ENCODE measurements around the gene SNX4.

SNX4 gene

DNA sequence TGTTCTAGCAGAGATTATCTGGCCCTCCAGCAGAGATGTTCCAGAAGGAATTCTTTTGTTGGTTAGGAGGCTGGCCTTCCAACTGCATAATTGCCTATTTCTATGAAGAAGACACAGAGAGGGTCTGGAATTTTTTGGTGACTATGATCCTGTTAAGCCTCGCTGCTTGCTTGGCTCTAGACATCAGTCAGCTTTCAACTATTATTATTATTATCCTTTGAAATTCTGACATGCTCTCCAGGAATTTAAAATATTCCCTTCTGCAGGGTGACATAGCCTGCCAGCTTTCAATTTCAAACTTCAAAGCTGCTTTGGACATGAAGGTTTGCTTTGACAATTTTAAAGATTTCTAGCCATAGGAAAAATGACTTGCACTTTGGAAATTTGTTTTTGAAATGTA lies 118.6 kb downstream of the SNX4 start:
- no peak for DNase-seq

DNA sequence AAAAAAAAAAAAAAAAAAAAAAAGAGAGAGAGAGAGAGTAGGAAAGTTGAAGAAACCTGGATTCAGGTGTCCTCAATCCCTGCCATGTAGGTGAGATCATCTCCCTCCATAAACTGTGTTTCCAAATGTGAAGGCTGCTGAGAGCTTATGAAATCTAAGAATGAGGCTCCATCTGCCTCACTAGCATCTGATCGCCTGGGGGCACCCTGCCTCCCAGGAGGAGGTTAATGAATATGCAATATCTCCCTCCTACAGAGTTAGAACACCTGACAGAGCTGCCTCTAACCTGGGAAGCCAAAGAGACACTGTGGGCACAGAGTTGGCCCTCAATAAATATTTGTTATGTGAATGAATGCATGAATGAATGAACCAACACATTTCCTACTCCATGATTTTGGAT lies 121.0 kb downstream of the SNX4 start:
- DNase-seq = no peak

Measured in CD4-positive, alpha-beta T cell treated with Interleukin-4 for 1 hour (primary cell).